Activated CD4-positive, alpha-beta T cell treated with anti-CD3 and anti-CD28 coated beads for 36 hours (primary cell): ENCODE measurements around the gene LCP2. TPM values are rescaled to one million over a fixed set of nuclear protein-coding genes. Genes with fewer than 3 reads are reported as not detected.
A peak's percentile ranks its signal among the peaks of the same experiment; 100 is the strongest.

ENCODE experiments used
- ATAC-seq: fragments of 200-7000 bp; cut with Tn5 transposase; one replicate; pipeline ENCODE4 v1.10.0; 2021; ENCODE audit warnings: mild to moderate bottlenecking, moderate library complexity
- CTCF ChIA-PET: fragments of 350-600 bp; sonication (Branson Sonifier 250); formaldehyde crosslinking; loops from one replicate; lab custom pipeline; 2021; ENCODE audit warnings: antibody characterized with exemption; lab: Charles Lee
- POLR2A ChIA-PET: fragments of 350-600 bp; sonication (Branson Sonifier 250); formaldehyde crosslinking; loops from one replicate; lab custom pipeline; 2021; ENCODE audit warnings: antibody characterized with exemption, inconsistent platforms; lab: Charles Lee
- DNase-seq: peaks from one replicate; pipeline ENCODE4 v3.0.0-alpha.2; 2020
- H3K27ac Mint-ChIP-seq: one replicate; pipeline ENCODE4 v1.8.0; 2021; ENCODE audit warnings: mixed read lengths
- H3K27me3 Mint-ChIP-seq: one replicate; pipeline ENCODE4 v1.8.0; 2021; ENCODE audit warnings: mixed read lengths
- H3K36me3 Mint-ChIP-seq: one replicate; pipeline ENCODE4 v1.8.0; 2021; ENCODE audit warnings: low read depth, mixed read lengths
- H3K4me1 Mint-ChIP-seq: one replicate; pipeline ENCODE4 v1.8.0; 2021; ENCODE audit warnings: mixed read lengths
- H3K4me3 Mint-ChIP-seq: one replicate; pipeline ENCODE4 v1.8.0; 2021; ENCODE audit warnings: mild to moderate bottlenecking, moderate library complexity, mixed read lengths
- H3K9me3 Mint-ChIP-seq: one replicate; pipeline ENCODE4 v1.8.0; 2021; ENCODE audit warnings: low read depth, mixed read lengths
- intact Hi-C, 2 experiments: fragments of 100-400 bp; cut with DNase I in 1 of 2; cut with micrococcal nuclease in 1 of 2; formaldehyde crosslinking; loops; one replicate each; pipeline versions ENCODE4 v1.14.2 to v1.15.1; 2022 to 2024; cut with DNase I, micrococcal nuclease
- total RNA-seq, 2 experiments: library from RNA; stranded (reverse); gene quantifications; one replicate each; pipeline ENCODE4 v1.2.3, GENCODE V29; 2021

Gene LCP2
- total RNA-seq, 2 experiments from 2014 or later: 173 to 232 TPM

GRCh38 chr5:170268153-170268689, 29.4 kb downstream of the LCP2 start:
- POLR2A ChIA-PET: interaction anchor here (1.5 to 1.9 kb wide), 2 partner anchors 45 to 63 kb away, joined by 4 to 8 read pairs; no protein-coding TSS in a partner anchor

GRCh38 chr5:170267431-170268152, 30.0 kb downstream of the LCP2 start:
- no peaks in the 10 kb centered on the region for H3K27me3 Mint-ChIP-seq
- H3K36me3 Mint-ChIP-seq: peaks cover 89% of the 10 kb centered on the region
- no peaks in the 10 kb centered on the region for H3K9me3 Mint-ChIP-seq
- H3K4me3 Mint-ChIP-seq: peak overlapping the region; percentile 34
- DNase-seq (peak; percentile 91), ATAC-seq (peak; percentile 50)
- ChIA-PET POLR2A (interaction anchor here (1.1 to 1.6 kb wide), 2 partner anchors 30 to 66 kb away, joined by 4 read pairs; partner anchors contain the start of gene LCP2), CTCF (interaction anchor here (0.7 to 5.8 kb wide), 27 partner anchors 8 to 197 kb away, joined by 3 to 92 read pairs (median 9); partner anchors contain the start of gene LCP2)
- intact Hi-C loops: loop anchor here (1.0 to 5.0 kb wide), 3 partner anchors 35 to 72 kb away; no protein-coding TSS in a partner anchor
- peak overlapping the region; percentile 86 for H3K27ac Mint-ChIP-seq
- H3K4me1 Mint-ChIP-seq: peaks cover 93% of the 10 kb centered on the region

More at GRCh38 chr5:170268153-170268689, 29.4 kb downstream of the LCP2 start:
- Mint-ChIP-seq H3K27ac (peak overlapping the region; percentile 91), H3K36me3 (peaks cover 90% of the 10 kb centered on the region), H3K9me3 (no peaks in the 10 kb centered on the region), H3K4me3 (no peak overlapping the region), H3K27me3 (no peaks in the 10 kb centered on the region), H3K4me1 (peaks cover 93% of the 10 kb centered on the region)
- ATAC-seq: no peak
- DNase-seq: no peak
- CTCF ChIA-PET: interaction anchor here (0.6 to 5.8 kb wide), 21 partner anchors 8 to 160 kb away, joined by 3 to 92 read pairs (median 9); partner anchors contain the start of gene LCP2
- intact Hi-C loops: loop anchor here (1.0 to 5.0 kb wide), 3 partner anchors 34 to 71 kb away; no protein-coding TSS in a partner anchor

GRCh38 chr5:170266570-170267381, 30.8 kb downstream of the LCP2 start:
- ChIA-PET POLR2A (interaction anchor here (1.1 to 1.6 kb wide), 4 partner anchors 31 to 68 kb away, joined by 4 to 5 read pairs (median 4); partner anchors contain the start of gene LCP2), CTCF (interaction anchor here (0.6 to 5.8 kb wide), 39 partner anchors 7 to 632 kb away, joined by 3 to 92 read pairs (median 5); partner anchors contain the start of gene LCP2)
- ATAC-seq: peak; percentile 43
- Mint-ChIP-seq H3K27me3 (no peaks in the 10 kb centered on the region), H3K9me3 (no peaks in the 10 kb centered on the region), H3K36me3 (peaks cover 90% of the 10 kb centered on the region), H3K27ac (peak overlapping the region; percentile 86), H3K4me3 (peak overlapping the region; percentile 34), H3K4me1 (peaks cover 96% of the 10 kb centered on the region)
- peak; percentile 71 for DNase-seq
- intact Hi-C loops: loop anchor here (1.0 to 5.0 kb wide), 2 partner anchors 36 to 73 kb away; no protein-coding TSS in a partner anchor

DNA sequence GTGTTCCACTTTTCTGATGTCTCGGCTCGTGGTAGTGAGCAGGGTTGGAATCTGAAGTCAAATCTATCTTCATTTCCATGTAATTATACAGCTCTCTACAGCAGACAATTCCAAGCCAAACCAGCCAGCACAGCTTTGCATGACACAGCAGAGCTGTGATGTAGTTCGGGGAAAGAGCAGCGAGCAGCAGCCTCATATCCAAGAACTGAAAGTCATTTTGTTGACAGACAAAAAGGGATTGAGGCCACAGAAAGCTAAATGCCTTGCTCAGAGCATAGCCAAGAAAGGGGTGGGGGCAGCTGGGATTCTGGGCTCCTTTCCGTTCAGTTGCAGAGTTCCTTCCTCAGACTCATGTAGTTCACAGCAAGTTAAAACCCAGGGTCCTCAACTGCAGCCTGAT, 32.1 kb downstream of the LCP2 start:
- H3K36me3 Mint-ChIP-seq: peaks cover 89% of the 10 kb centered on the region
- no peaks in the 10 kb centered on the region for H3K27me3 Mint-ChIP-seq
- intact Hi-C loops: loop anchor here in 1 of 2 experiments (5.0 kb wide), 1 partner anchor 37 kb away; no protein-coding TSS in a partner anchor
- H3K4me3 Mint-ChIP-seq: no peak overlapping the region
- no peaks in the 10 kb centered on the region for H3K9me3 Mint-ChIP-seq
- POLR2A ChIA-PET: interaction anchor here (1.0 to 1.4 kb wide), 2 partner anchors 66 kb away, joined by 4 to 5 read pairs; no protein-coding TSS in a partner anchor
- DNase-seq (no peak), ATAC-seq (no peak)
- CTCF ChIA-PET: interaction anchor here (0.7 to 5.8 kb wide), 17 partner anchors 9 to 370 kb away, joined by 3 to 92 read pairs (median 7); partner anchors contain the start of gene LCP2
- peaks cover 93% of the 10 kb centered on the region for H3K4me1 Mint-ChIP-seq
- H3K27ac Mint-ChIP-seq: peak overlapping the region; percentile 86

DNA sequence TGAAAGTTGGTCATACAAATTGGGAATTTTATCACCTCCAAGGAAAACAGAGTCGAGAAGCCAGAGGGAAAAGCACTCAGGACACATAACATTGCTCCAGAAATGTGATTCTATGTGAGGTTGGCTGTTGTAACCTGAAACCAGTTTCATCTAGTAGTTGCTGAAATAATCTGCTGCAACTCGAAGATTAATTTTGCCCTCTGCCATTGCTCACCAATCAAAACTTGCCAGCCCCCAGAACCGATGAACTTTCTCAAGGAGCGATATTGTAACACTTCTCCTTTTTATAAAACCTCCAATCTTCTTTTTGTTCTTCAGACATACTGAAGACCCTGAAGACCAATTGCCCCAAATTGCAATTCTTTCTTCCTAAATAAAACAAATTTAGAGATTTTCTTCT, 33.7 kb downstream of the LCP2 start:
- intact Hi-C loops: no loop called here
- POLR2A ChIA-PET: no interaction called here
- ATAC-seq (no peak), DNase-seq (no peak)
- CTCF ChIA-PET: interaction anchor here (0.7 to 0.8 kb wide), 2 partner anchors 12 to 362 kb away, joined by 3 to 5 read pairs; no protein-coding TSS in a partner anchor
- H3K4me3 Mint-ChIP-seq: no peak overlapping the region
- peak overlapping the region; percentile 96 for H3K27ac Mint-ChIP-seq
- peaks cover 90% of the 10 kb centered on the region for H3K36me3 Mint-ChIP-seq
- H3K4me1 Mint-ChIP-seq: peaks cover 89% of the 10 kb centered on the region
- H3K27me3 Mint-ChIP-seq: no peaks in the 10 kb centered on the region
- H3K9me3 Mint-ChIP-seq: no peaks in the 10 kb centered on the region

- Mint-ChIP-seq H3K27ac (peak overlapping the region; percentile 96), H3K9me3 (no peaks in the 10 kb centered on the region), H3K36me3 (peaks cover 93% of the 10 kb centered on the region), H3K4me3 (peak overlapping the region; percentile 10), H3K4me1 (peaks cover 74% of the 10 kb centered on the region), H3K27me3 (no peaks in the 10 kb centered on the region)
- intact Hi-C loops: no loop called here
- DNase-seq (no peak), ATAC-seq (peak; percentile 39)
- ChIA-PET CTCF (interaction anchor here (0.6 to 1.5 kb wide), 11 partner anchors 12 to 357 kb away, joined by 3 to 12 read pairs (median 4); no protein-coding TSS in a partner anchor), POLR2A (no interaction called here)
These were observed 35.2 kb downstream of the LCP2 start for GRCh38 chr5:170262061-170263045.

DNA sequence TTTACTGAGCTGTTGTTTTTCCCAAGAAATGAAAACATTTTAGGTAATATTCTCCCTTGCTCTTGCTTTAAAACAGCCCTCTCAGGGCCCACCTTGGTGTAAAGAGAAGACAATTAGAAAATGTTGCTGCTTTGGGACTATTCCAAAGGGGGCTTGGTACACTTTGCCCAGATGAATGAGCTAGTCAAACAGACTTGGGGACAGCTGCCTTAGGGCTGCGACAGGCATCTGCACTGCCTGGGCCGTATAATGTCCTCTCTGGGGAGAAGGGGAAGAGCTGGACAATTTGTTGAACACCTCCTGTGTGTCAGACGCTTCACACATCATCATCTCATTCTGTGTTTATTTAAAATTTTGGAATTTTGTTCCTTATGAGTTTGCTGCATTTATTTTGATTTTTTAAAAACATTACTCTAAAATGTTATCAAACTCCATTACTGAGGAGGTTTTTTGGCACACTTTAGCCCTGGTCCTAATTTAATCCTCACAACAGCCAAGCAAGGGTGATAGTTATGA, 36.0 kb downstream of the LCP2 start:
- no peak overlapping the region for H3K4me3 Mint-ChIP-seq
- ATAC-seq (no peak), DNase-seq (no peak)
- H3K36me3 Mint-ChIP-seq: peaks cover 93% of the 10 kb centered on the region
- peak overlapping the region; percentile 96 for H3K27ac Mint-ChIP-seq
- intact Hi-C loops: no loop called here
- H3K9me3 Mint-ChIP-seq: no peaks in the 10 kb centered on the region
- H3K27me3 Mint-ChIP-seq: no peaks in the 10 kb centered on the region
- H3K4me1 Mint-ChIP-seq: peaks cover 66% of the 10 kb centered on the region
- POLR2A ChIA-PET: no interaction called here
- CTCF ChIA-PET: interaction anchor here (0.6 to 1.5 kb wide), 9 partner anchors 13 to 77 kb away, joined by 3 to 12 read pairs (median 4); no protein-coding TSS in a partner anchor

- Mint-ChIP-seq H3K4me1 (peaks cover 62% of the 10 kb centered on the region), H3K9me3 (no peaks in the 10 kb centered on the region), H3K27me3 (no peaks in the 10 kb centered on the region), H3K27ac (peak overlapping the region; percentile 71), H3K36me3 (peaks cover 92% of the 10 kb centered on the region), H3K4me3 (no peak overlapping the region)
- intact Hi-C loops: no loop called here
- ChIA-PET POLR2A (interaction anchor here (0.6 kb wide), 1 partner anchor 17 kb away, joined by 3 read pairs; no protein-coding TSS in a partner anchor), CTCF (interaction anchor here (0.6 to 1.4 kb wide), 4 partner anchors 9 to 82 kb away, joined by 3 read pairs; no protein-coding TSS in a partner anchor)
- no peak for DNase-seq
- no peak for ATAC-seq
These were observed 40.2 kb downstream of the LCP2 start for GRCh38 chr5:170257370-170257769.

- no peak for ATAC-seq
- Mint-ChIP-seq H3K36me3 (peaks cover 92% of the 10 kb centered on the region), H3K9me3 (no peaks in the 10 kb centered on the region), H3K4me3 (no peak overlapping the region), H3K27me3 (no peaks in the 10 kb centered on the region), H3K27ac (peak overlapping the region; percentile 71), H3K4me1 (peaks cover 55% of the 10 kb centered on the region)
- DNase-seq: no peak
- ChIA-PET CTCF (interaction anchor here (1.0 to 1.4 kb wide), 3 partner anchors 11 to 30 kb away, joined by 3 to 4 read pairs (median 3); no protein-coding TSS in a partner anchor), POLR2A (interaction anchor here (0.6 kb wide), 1 partner anchor 18 kb away, joined by 3 read pairs; no protein-coding TSS in a partner anchor)
- intact Hi-C loops: no loop called here
These were observed 41.0 kb downstream of the LCP2 start for GRCh38 chr5:170256571-170256970.
